HepG2 (cell line): Measurements from ENCODE around the gene EIF3A. TPM values are rescaled to one million over a fixed set of nuclear protein-coding genes. Genes with fewer than 3 reads are reported as not detected.
A peak's percentile ranks its signal among the peaks of the same experiment; 100 is the strongest.

Experiments
- DPF2 ChIP-seq: sonication (generic); formaldehyde crosslinking; IDR thresholded peaks from 2 replicates; pipeline ENCODE4 v1.4.0; 2020; ENCODE audit warnings: mild to moderate bottlenecking, low read depth, missing genetic modification reagents, borderline replicate concordance
- ISX ChIP-seq: sonication (generic); formaldehyde crosslinking; conservative IDR thresholded peaks from 2 replicates; pipeline ENCODE4 v1.5.0; 2020; ENCODE audit warnings: missing genetic modification reagents
- NFIC ChIP-seq: IDR thresholded peaks from 2 replicates; pipeline ENCODE4 v1.6.1; 2012; ENCODE audit warnings: mild to moderate bottlenecking, low read length, inconsistent platforms
- NFKB2 ChIP-seq: sonication (generic); formaldehyde crosslinking; IDR thresholded peaks from 2 replicates; pipeline ENCODE4 v1.4.0; 2020; ENCODE audit warnings: missing genetic modification reagents, borderline replicate concordance
- POGK ChIP-seq: sonication (generic); formaldehyde crosslinking; conservative IDR thresholded peaks from 2 replicates; pipeline ENCODE4 v1.8.0; 2022; ENCODE audit warnings: mild to moderate bottlenecking, moderate library complexity, missing genetic modification reagents
- ZBTB1 ChIP-seq: sonication (generic); formaldehyde crosslinking; IDR thresholded peaks from 2 replicates; pipeline ENCODE4 v1.4.0; 2020; ENCODE audit warnings: missing genetic modification reagents, borderline replicate concordance
- ZBTB7B ChIP-seq: sonication (generic); formaldehyde crosslinking; IDR thresholded peaks from 2 replicates; pipeline ENCODE4 v1.4.0; 2020; ENCODE audit warnings: missing genetic modification reagents
- ZFP37 ChIP-seq: sonication (generic); formaldehyde crosslinking; IDR thresholded peaks from 2 replicates; pipeline ENCODE4 v1.4.0; 2020; ENCODE audit warnings: missing genetic modification reagents, borderline replicate concordance
- ZNF275 ChIP-seq: sonication (generic); formaldehyde crosslinking; IDR thresholded peaks from 2 replicates; pipeline ENCODE4 v1.8.0; 2022; ENCODE audit warnings: missing genetic modification reagents, mild to moderate bottlenecking, inconsistent platforms, borderline replicate concordance
- ZNF609 ChIP-seq: sonication (generic); formaldehyde crosslinking; IDR thresholded peaks from 2 replicates; pipeline ENCODE4 v1.4.0; 2020; ENCODE audit warnings: mild to moderate bottlenecking, missing genetic modification reagents, borderline replicate concordance
- ZNF619 ChIP-seq: sonication (generic); formaldehyde crosslinking; IDR thresholded peaks from 2 replicates; pipeline ENCODE4 v1.4.0; 2020; ENCODE audit warnings: mild to moderate bottlenecking, missing genetic modification reagents
- polyA plus RNA-seq, 8 experiments: library from polyadenylated mRNA; depleted of rRNA in 3 of 8; stranded (reverse) in 7 of 8; unstranded in 1 of 8; fragments of >200 nt; fragmentation: Illumina TruSeq in 4 of 8; extraction: Trizol in 4 of 8; gene quantifications; 2 replicates each; pipeline versions ENCODE4 v1.2.1 to v1.2.3, GENCODE V29; 2011 to 2016; ENCODE audit warnings: low read depth in 4 of 8, missing spikeins in 1 of 8, mixed read lengths in 1 of 8; ENCODE audit not compliant: insufficient read depth in 1 of 8
- total RNA-seq, 5 experiments: library from RNA; depleted of rRNA; stranded (reverse); fragments of >200 nt; fragmentation: Illumina TruSeq; extraction: Trizol; gene quantifications; 2 replicates each; pipeline ENCODE4 v1.2.3, GENCODE V29; 2016; ENCODE audit warnings: low read depth in 1 of 5
- TF ChIP-seq, protein P1 (sequence below): sonication (generic); formaldehyde crosslinking; IDR thresholded peaks from 2 replicates; pipeline ENCODE4 v1.4.0; 2020; ENCODE audit warnings: missing genetic modification reagents, borderline replicate concordance
- TF ChIP-seq, protein P2 (sequence below): IDR thresholded peaks from 2 replicates; pipeline ENCODE4 v1.6.1; 2018; ENCODE audit warnings: missing genetic modification reagents, mild to moderate bottlenecking, missing compliant biosample characterization

The EIF3A gene
- total and polyA plus RNA-seq, 2 of the 13 experiments (the other 11 are each of a cell fraction or from before 2014, with no cell fraction given): 25.6 to 117 TPM

GRCh38 chr10:119113751-119114732 is 33.4 kb upstream of the EIF3A start (continued):
- TF ChIP-seq ZNF609 (CRISPR knock-in tag): peak; percentile 74; the same call in 1 of the 2 replicates
- TF ChIP-seq ZBTB7B: peak; percentile 57; the same call in 1 of the 2 replicates
- no peak for TF ChIP-seq ZFP37 (CRISPR knock-in tag)
- no peak for TF ChIP-seq NFKB2
- TF ChIP-seq, protein P1, sequence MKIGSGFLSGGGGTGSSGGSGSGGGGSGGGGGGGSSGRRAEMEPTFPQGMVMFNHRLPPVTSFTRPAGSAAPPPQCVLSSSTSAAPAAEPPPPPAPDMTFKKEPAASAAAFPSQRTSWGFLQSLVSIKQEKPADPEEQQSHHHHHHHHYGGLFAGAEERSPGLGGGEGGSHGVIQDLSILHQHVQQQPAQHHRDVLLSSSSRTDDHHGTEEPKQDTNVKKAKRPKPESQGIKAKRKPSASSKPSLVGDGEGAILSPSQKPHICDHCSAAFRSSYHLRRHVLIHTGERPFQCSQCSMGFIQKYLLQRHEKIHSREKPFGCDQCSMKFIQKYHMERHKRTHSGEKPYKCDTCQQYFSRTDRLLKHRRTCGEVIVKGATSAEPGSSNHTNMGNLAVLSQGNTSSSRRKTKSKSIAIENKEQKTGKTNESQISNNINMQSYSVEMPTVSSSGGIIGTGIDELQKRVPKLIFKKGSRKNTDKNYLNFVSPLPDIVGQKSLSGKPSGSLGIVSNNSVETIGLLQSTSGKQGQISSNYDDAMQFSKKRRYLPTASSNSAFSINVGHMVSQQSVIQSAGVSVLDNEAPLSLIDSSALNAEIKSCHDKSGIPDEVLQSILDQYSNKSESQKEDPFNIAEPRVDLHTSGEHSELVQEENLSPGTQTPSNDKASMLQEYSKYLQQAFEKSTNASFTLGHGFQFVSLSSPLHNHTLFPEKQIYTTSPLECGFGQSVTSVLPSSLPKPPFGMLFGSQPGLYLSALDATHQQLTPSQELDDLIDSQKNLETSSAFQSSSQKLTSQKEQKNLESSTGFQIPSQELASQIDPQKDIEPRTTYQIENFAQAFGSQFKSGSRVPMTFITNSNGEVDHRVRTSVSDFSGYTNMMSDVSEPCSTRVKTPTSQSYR (CRISPR knock-in tag): no peak; the same call in 1 of the 2 replicates
- TF ChIP-seq ISX (CRISPR knock-in tag): no peak
- TF ChIP-seq ZBTB1 (CRISPR knock-in tag): no peak
- TF ChIP-seq ZNF619 (CRISPR knock-in tag): no peak
- peak; percentile 71 for TF ChIP-seq POGK
- TF ChIP-seq ZNF275 (CRISPR knock-in tag): no peak
- TF ChIP-seq, protein P2, sequence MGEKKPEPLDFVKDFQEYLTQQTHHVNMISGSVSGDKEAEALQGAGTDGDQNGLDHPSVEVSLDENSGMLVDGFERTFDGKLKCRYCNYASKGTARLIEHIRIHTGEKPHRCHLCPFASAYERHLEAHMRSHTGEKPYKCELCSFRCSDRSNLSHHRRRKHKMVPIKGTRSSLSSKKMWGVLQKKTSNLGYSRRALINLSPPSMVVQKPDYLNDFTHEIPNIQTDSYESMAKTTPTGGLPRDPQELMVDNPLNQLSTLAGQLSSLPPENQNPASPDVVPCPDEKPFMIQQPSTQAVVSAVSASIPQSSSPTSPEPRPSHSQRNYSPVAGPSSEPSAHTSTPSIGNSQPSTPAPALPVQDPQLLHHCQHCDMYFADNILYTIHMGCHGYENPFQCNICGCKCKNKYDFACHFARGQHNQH (CRISPR knock-in tag): peak; percentile 40; the same call in 1 of the 2 replicates
- peak; percentile 87 for TF ChIP-seq NFIC
- peak; percentile 97 for TF ChIP-seq DPF2
